PFSK-1 (cell line): ENCODE measurements around the gene PHACTR2.
A peak's percentile ranks its signal among the peaks of the same experiment; 100 is the strongest.

Experiments used
- POLR2AphosphoS5 ChIP-seq: IDR thresholded peaks from 2 replicates; pipeline ENCODE4 v1.6.1; 2012; ENCODE audit warnings: low read depth, mild to moderate bottlenecking, control low read depth, low read length, moderate library complexity
- REST ChIP-seq, 2 experiments: IDR thresholded peaks; 2 replicates each; pipeline versions ENCODE4 v1.6.1 to v1.8.0; 2011 to 2012; ENCODE audit warnings: low read depth in 2 of 2, low read length in 2 of 2, control low read depth in 1 of 2, inconsistent platforms in 1 of 2, mild to moderate bottlenecking in 1 of 2, moderate library complexity in 1 of 2; ENCODE audit not compliant: insufficient read depth in 1 of 2

- TF ChIP-seq POLR2AphosphoS5 (peak; percentile 92), REST (IDR thresholded peaks at IDR 0.05; ENCODE audit: insufficient read depth in 1 of 2, low read depth in 2 of 2, low read length in 2 of 2) (no peak)
Measured at GRCh38 chr6:143842902-143843676, 165.3 kb downstream of the PHACTR2 start, which contains the start of gene LTV1.
